ENCODE data around the gene OBSCN.

DNA sequence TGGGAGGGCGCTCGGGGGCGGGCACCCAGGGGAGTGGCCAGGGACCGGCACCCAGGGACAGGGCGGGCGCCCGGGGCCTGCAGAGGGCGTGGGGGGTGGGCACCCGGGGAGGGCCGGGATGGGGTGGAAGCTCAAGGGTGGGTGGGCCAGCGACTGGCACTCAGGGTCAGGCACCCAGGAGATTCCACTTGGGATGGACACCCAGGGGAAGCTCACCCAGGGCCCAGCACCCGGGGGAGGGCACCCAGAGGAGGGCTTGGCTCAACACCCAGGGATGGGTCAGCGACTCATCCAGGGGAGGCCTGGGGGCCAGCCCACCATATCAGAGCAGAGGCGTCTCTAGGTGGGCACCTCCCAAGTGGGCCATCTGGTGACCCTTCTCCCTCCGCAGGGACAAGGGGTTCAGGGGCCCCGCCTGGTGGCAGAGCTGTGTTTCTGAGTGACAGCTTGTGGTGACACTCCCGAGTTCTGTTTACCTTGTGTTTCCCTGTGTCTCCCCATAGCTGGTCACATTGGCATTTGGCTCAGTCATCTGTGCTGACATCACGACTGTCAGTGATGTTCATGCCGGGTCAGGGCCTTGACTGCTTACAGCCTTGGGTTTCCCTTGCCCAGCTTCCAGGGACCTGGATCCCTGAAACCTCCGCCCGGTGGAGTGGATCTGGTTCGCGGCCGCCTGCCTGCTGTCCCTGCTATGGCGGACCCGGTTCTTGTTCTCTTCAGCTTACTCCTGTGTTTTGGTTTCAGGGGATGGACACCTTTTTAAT, 41.5 kb upstream of the OBSCN start:
- TF ChIP-seq, protein P1, sequence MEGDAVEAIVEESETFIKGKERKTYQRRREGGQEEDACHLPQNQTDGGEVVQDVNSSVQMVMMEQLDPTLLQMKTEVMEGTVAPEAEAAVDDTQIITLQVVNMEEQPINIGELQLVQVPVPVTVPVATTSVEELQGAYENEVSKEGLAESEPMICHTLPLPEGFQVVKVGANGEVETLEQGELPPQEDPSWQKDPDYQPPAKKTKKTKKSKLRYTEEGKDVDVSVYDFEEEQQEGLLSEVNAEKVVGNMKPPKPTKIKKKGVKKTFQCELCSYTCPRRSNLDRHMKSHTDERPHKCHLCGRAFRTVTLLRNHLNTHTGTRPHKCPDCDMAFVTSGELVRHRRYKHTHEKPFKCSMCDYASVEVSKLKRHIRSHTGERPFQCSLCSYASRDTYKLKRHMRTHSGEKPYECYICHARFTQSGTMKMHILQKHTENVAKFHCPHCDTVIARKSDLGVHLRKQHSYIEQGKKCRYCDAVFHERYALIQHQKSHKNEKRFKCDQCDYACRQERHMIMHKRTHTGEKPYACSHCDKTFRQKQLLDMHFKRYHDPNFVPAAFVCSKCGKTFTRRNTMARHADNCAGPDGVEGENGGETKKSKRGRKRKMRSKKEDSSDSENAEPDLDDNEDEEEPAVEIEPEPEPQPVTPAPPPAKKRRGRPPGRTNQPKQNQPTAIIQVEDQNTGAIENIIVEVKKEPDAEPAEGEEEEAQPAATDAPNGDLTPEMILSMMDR (IDR thresholded peaks at IDR 0.05) = peak in 1 of 2 donors; percentile 22
- no peak for TF ChIP-seq EP300 (IDR thresholded peaks at IDR 0.05)
- peak in 1 of 2 donors; percentile 16 for TF ChIP-seq POLR2A (IDR thresholded peaks at IDR 0.05)
- TF ChIP-seq POLR2AphosphoS5 (IDR thresholded peaks at IDR 0.05) = no peak

All from suprapubic skin (tissue), 4 donors.